ENCODE measurements around the gene GNAO1. TPM values are rescaled to one million over a fixed set of nuclear protein-coding genes. Genes with fewer than 3 reads are reported as not detected.

GNAO1 gene
- total RNA-seq, 1 experiment from 2014 or later: not detected

DNA sequence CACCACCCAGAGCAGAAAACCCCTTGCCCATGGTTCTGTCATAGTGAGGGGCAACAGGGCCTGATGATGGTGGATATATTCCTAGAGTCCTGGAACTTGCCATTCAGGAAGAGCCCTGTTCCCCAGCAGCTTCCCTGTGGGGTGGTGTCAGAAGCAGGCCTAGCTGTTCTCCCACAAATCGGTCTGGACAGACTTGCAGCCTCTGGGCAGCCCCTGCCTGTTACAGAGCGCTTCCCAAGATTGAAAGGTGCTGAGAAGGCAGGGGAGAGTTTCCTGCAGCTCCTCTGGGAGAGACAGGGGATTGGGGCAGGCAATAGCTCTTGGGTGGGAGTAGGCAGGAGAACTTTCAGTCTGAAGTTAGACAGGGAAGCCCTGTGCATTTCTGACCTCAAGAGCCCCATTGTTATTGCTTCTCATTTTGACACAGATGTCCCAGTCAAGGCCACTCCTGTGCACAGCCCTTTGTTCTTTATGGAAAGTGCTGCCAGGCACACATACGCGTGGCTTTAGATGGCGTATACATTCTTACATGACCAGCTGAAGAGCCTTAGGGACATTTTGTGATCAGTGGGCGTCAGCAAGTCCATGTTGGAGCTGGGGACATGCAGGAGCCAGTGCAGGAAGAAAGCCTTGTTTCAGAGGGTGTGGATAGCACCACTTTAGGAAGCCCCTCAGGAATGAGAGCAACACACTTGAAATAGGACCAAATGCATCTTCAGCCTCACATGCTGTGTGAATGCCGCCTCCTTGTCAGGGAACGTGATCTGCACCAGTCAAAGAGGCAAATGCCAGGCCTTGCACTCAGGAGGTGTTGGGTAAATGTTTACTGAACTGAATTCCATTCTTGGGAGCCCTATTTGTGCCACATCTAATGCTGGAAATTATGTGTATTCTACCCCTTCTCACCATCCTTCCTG is 67.5 kb downstream of the GNAO1 start:
- Histone ChIP-seq H3K9ac (ENCODE audit: low read length) (no peak overlapping the region), H3K36me3 (ENCODE audit: low read depth, low read length) (no peaks in the 10 kb centered on the region), H3K9me2 (replicated peaks; ENCODE audit: low read length) (no peaks in the 10 kb centered on the region), H2AFZ (ENCODE audit: low read length) (no peak overlapping the region), H3K27ac (ENCODE audit: low read length) (no peak overlapping the region), H3K79me2 (ENCODE audit: low read length) (no peaks in the 10 kb centered on the region), H3K4me3 (ENCODE audit: low read length) (no peak overlapping the region), H3F3A (ENCODE audit: low read length, unreplicated experiment) (no peaks in the 10 kb centered on the region), H3K4me1 (ENCODE audit: insufficient read depth, low read length) (no peaks in the 10 kb centered on the region), H4K20me1 (ENCODE audit: low read length) (no peaks in the 10 kb centered on the region), H3K9me3 (ENCODE audit: low read length) (no peaks in the 10 kb centered on the region), H3K27me3 (ENCODE audit: low read length) (peaks cover 51% of the 10 kb centered on the region), H3K4me2 (ENCODE audit: low read length) (no peak overlapping the region)
- TF ChIP-seq, protein P1, sequence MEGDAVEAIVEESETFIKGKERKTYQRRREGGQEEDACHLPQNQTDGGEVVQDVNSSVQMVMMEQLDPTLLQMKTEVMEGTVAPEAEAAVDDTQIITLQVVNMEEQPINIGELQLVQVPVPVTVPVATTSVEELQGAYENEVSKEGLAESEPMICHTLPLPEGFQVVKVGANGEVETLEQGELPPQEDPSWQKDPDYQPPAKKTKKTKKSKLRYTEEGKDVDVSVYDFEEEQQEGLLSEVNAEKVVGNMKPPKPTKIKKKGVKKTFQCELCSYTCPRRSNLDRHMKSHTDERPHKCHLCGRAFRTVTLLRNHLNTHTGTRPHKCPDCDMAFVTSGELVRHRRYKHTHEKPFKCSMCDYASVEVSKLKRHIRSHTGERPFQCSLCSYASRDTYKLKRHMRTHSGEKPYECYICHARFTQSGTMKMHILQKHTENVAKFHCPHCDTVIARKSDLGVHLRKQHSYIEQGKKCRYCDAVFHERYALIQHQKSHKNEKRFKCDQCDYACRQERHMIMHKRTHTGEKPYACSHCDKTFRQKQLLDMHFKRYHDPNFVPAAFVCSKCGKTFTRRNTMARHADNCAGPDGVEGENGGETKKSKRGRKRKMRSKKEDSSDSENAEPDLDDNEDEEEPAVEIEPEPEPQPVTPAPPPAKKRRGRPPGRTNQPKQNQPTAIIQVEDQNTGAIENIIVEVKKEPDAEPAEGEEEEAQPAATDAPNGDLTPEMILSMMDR (conservative IDR thresholded peaks at IDR 0.05; ENCODE audit: low read depth, low read length): no peak
- TF ChIP-seq EZH2phosphoT487 (IDR thresholded peaks at IDR 0.05; ENCODE audit: borderline replicate concordance, low read length): no peak
- TF ChIP-seq EZH2 (IDR thresholded peaks at IDR 0.05; ENCODE audit: low read length, unreplicated experiment): no peak
- ATAC-seq (no peak), DNase-seq (no peak)
- no TSS peak for BruUV-seq (replicated peaks)
- ChIA-PET CTCF (no interaction called here), POLR2A (ENCODE audit: unreplicated experiment) (no interaction called here)
- intact Hi-C loops (cut with micrococcal nuclease): no loop called here

DNA sequence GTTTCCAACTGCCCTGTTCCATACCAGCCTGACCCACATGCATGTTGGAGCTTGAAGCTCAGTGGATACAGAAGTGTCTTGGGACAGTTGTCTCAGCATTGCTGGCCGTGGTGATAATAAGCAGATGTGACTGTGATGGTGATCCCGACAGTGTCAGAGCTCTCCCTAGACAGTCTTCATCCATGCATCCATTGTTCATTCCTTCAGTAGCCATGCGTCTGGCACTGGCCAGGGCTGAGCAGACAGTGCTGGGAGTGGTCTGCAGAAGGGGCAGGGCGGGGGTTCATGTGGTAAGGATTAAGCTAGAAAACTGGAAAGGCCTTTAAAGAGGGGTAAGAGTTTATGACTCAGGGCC is 68.1 kb downstream of the GNAO1 start:
- POLR2A ChIA-PET (ENCODE audit: unreplicated experiment): no interaction called here
- Histone ChIP-seq H2AFZ (ENCODE audit: low read length) (no peak overlapping the region), H3K36me3 (ENCODE audit: low read depth, low read length) (no peaks in the 10 kb centered on the region), H3K4me2 (ENCODE audit: low read length) (no peak overlapping the region), H3K9me3 (ENCODE audit: low read length) (no peaks in the 10 kb centered on the region), H3K4me1 (ENCODE audit: insufficient read depth, low read length) (no peaks in the 10 kb centered on the region), H3K27me3 (ENCODE audit: low read length) (peaks cover 51% of the 10 kb centered on the region), H3K27ac (ENCODE audit: low read length) (no peak overlapping the region), H3K4me3 (ENCODE audit: low read length) (no peak overlapping the region), H3K9ac (ENCODE audit: low read length) (no peak overlapping the region), H4K20me1 (ENCODE audit: low read length) (no peaks in the 10 kb centered on the region), H3K9me2 (replicated peaks; ENCODE audit: low read length) (no peaks in the 10 kb centered on the region), H3K79me2 (ENCODE audit: low read length) (no peaks in the 10 kb centered on the region), H3F3A (ENCODE audit: low read length, unreplicated experiment) (no peaks in the 10 kb centered on the region)
- TF ChIP-seq EZH2 (IDR thresholded peaks at IDR 0.05; ENCODE audit: low read length, unreplicated experiment): no peak
- no peak for TF ChIP-seq EZH2phosphoT487 (IDR thresholded peaks at IDR 0.05; ENCODE audit: borderline replicate concordance, low read length)
- no peak for ATAC-seq
- intact Hi-C loops (cut with micrococcal nuclease): no loop called here
- CTCF ChIA-PET: no interaction called here
- no peak for DNase-seq
- BruUV-seq (replicated peaks): no TSS peak

DNA sequence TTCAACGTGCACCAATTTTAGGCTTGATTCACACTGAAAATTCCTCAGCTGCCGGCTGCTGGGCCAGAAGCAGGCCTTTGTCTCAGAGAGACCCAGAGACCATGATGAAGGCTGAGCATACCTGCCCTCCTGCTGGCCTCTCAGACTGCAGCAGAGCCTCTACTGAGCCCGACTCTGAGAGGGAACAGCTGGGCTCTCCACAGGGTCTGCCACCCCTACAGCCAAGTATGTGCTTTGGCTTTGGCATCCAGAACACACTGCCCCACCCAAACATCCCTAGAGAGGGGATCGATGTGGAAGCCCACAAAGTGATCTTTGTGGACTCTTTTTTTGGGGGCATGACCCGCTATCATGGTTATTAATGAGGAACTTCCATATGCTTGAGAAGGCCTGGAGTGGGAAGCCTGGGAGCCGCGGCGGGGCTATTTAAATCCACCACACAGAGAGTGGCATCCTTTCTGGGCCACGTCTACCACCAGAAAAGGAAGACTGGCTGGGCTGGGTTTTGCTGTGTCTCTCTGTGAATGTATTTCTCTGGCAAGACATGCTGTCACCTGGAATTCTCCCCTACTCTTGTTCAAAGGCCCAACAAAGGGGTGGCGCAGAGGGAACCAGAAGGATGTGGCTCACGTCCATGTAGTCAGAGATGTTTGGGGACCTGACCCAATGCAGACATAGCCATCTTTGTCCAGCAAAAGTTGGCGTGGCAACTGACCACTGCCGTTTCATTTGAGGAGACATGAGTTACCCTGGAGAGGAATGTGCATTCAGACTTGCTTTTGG is 69.3 kb downstream of the GNAO1 start:
- ChIA-PET CTCF (no interaction called here), POLR2A (ENCODE audit: unreplicated experiment) (no interaction called here)
- Histone ChIP-seq H3F3A (ENCODE audit: low read length, unreplicated experiment) (no peaks in the 10 kb centered on the region), H3K79me2 (ENCODE audit: low read length) (no peaks in the 10 kb centered on the region), H3K4me2 (ENCODE audit: low read length) (no peak overlapping the region), H3K4me1 (ENCODE audit: insufficient read depth, low read length) (no peaks in the 10 kb centered on the region), H2AFZ (ENCODE audit: low read length) (no peak overlapping the region), H3K27ac (ENCODE audit: low read length) (no peak overlapping the region), H4K20me1 (ENCODE audit: low read length) (no peaks in the 10 kb centered on the region), H3K27me3 (ENCODE audit: low read length) (peaks cover 46% of the 10 kb centered on the region), H3K9me3 (ENCODE audit: low read length) (no peaks in the 10 kb centered on the region), H3K4me3 (ENCODE audit: low read length) (no peak overlapping the region), H3K9me2 (replicated peaks; ENCODE audit: low read length) (no peaks in the 10 kb centered on the region), H3K36me3 (ENCODE audit: low read depth, low read length) (no peaks in the 10 kb centered on the region), H3K9ac (ENCODE audit: low read length) (no peak overlapping the region)
- no peak for TF ChIP-seq EZH2phosphoT487 (IDR thresholded peaks at IDR 0.05; ENCODE audit: borderline replicate concordance, low read length)
- TF ChIP-seq, protein P1 (conservative IDR thresholded peaks at IDR 0.05; ENCODE audit: low read depth, low read length): no peak
- TF ChIP-seq EZH2 (IDR thresholded peaks at IDR 0.05; ENCODE audit: low read length, unreplicated experiment): no peak
- ATAC-seq (no peak), DNase-seq (no peak)
- intact Hi-C loops (cut with micrococcal nuclease): no loop called here
- no TSS peak for BruUV-seq (replicated peaks)

Data from PC-3 (cell line).